Natural killer cell (primary cell): ENCODE measurements around the gene RSF1. TPM values are rescaled to one million over a fixed set of nuclear protein-coding genes. Genes with fewer than 3 reads are reported as not detected.

Experiments used
- ATAC-seq, 3 donors: fragments of 150-1000 bp in 2 of 3; fragments of 200-7000 bp in 1 of 3; cut with Tn5 transposase; 1 replicate in 1 of 3; 2 replicates in 2 of 3; pipeline ENCODE4 v1.10.0; 2021; ENCODE audit warnings: mild to moderate bottlenecking in 2 of 3, moderate library complexity in 2 of 3
- DNase-seq, 2 donors: peaks; one replicate each; pipeline versions ENCODE4 v3.0.0 to v3.0.0-alpha.2; 2013 to 2021; ENCODE audit warnings: mixed read lengths in 1 of 2
- H3K27ac ChIP-seq: one replicate; pipeline ENCODE4 v1.5.1; 2013; ENCODE audit warnings: mild to moderate bottlenecking, low read length
- H3K27me3 ChIP-seq: one replicate; pipeline ENCODE4 v1.6.1; 2013; ENCODE audit warnings: low read length; ENCODE audit not compliant: control insufficient read depth, insufficient read depth
- H3K36me3 ChIP-seq: one replicate; pipeline ENCODE4 v1.6.1; 2013; ENCODE audit warnings: low read length; ENCODE audit not compliant: control insufficient read depth, insufficient read depth
- H3K4me1 ChIP-seq: one replicate; pipeline ENCODE4 v1.6.1; 2013; ENCODE audit warnings: low read length; ENCODE audit not compliant: control insufficient read depth, insufficient read depth
- H3K4me3 ChIP-seq: one replicate; pipeline ENCODE4 v1.5.1; 2013; ENCODE audit warnings: low read length
- H3K9me3 ChIP-seq: one replicate; pipeline ENCODE4 v1.6.1; 2013; ENCODE audit warnings: low read length; ENCODE audit not compliant: control insufficient read depth, insufficient read depth
- H3K27ac Mint-ChIP-seq, 2 donors: one replicate each; pipeline ENCODE4 v1.8.0; 2022; ENCODE audit warnings: mild to moderate bottlenecking in 2 of 2, mixed read lengths in 2 of 2, moderate library complexity in 1 of 2
- H3K27me3 Mint-ChIP-seq, 2 donors: one replicate each; pipeline ENCODE4 v1.8.0; 2022; ENCODE audit warnings: low read depth in 2 of 2, mixed read lengths in 2 of 2
- H3K36me3 Mint-ChIP-seq: one replicate; pipeline ENCODE4 v1.8.0; 2022; ENCODE audit warnings: mixed read lengths
- H3K4me1 Mint-ChIP-seq, 2 donors: one replicate each; pipeline ENCODE4 v1.8.0; 2022; ENCODE audit warnings: mixed read lengths in 2 of 2
- H3K4me3 Mint-ChIP-seq: one replicate; pipeline ENCODE4 v1.8.0; 2022; ENCODE audit warnings: mild to moderate bottlenecking, moderate library complexity, mixed read lengths
- H3K9me3 Mint-ChIP-seq, 2 donors: one replicate each; pipeline ENCODE4 v1.8.0; 2022; ENCODE audit warnings: mixed read lengths in 2 of 2
- CTCF ChIP-seq: fragments of 200-600 bp; IDR thresholded peaks from one replicate; pipeline ENCODE4 v1.8.0; 2022; ENCODE audit warnings: antibody characterized with exemption
- WGBS: methylation state at CpG from one replicate; pipeline ENCODE4 v1.1.7; 2013; ENCODE audit warnings: missing lambda C conversion rate; ENCODE audit not compliant: insufficient coverage; 5-methylcytosine and 5-hydroxymethylcytosine counted together
- intact Hi-C: fragments of 100-400 bp; cut with micrococcal nuclease; formaldehyde crosslinking; loops from one replicate; pipeline ENCODE4 v1.14.2; 2022
- total RNA-seq, 4 donors: library from RNA; stranded (reverse); fragments of 120-200 nt in 1 of 4; gene quantifications; one replicate each; pipeline versions ENCODE4 v1.2.3 to v1.2.4, GENCODE V29; 2013 to 2022

RSF1 gene
- total RNA-seq, 3 donors from 2014 or later (not counting 1 experiment from before 2014, with no cell fraction given) = 87.3 to 119 (median 110) TPM

DNA sequence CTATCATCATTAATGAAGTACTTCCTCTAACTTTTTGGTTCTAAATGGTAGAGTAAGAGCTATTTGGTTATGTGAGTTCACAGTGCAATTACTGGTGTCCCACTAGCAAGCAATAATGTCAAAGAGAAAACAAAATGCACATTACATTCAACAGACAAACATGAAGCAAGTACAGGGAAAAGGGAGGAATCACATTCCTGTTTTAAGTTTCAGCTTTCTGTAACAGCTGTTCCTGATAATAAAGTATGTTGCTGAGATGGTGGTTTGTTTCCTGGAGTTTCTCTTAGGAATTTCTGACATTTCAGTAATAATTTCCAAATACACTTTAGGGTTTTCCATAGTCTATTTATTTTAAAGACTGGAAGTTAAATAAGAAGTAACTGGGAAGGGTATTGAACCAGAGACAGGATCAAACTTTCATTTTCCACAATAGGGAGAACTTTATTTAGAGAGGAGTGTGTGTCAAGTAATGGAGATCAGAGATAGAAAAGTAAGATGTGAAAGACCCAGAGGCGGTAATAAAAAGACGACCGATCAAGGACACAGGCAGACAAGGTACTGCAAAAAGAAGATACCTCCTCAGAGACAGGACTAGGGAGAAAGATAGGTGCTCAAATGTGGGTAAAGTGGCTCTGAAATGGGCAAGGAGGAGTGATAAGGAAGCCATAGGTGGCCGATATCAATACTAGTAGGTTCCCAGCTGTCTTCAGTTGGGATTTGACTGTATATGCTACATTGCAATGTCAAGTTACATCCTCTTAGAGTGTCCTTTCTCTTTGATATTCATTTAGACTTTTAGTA, 162.1 kb downstream of the RSF1 start:
- ATAC-seq (no peak), DNase-seq (no peak)
- no peak for TF ChIP-seq CTCF
- no peaks in the 10 kb centered on the region for H3K36me3 Mint-ChIP-seq
- intact Hi-C loops = no loop called here
- H3K27ac Mint-ChIP-seq = no peak overlapping the region
- Histone ChIP-seq H3K27ac (no peak overlapping the region), H3K4me3 (no peak overlapping the region), H3K9me3 (no peaks in the 10 kb centered on the region), H3K36me3 (no peaks in the 10 kb centered on the region), H3K4me1 (no peaks in the 10 kb centered on the region), H3K27me3 (no peaks in the 10 kb centered on the region)
- no peak overlapping the region for H3K4me3 Mint-ChIP-seq
- no peaks in the 10 kb centered on the region for H3K4me1 Mint-ChIP-seq
- no peaks in the 10 kb centered on the region for H3K9me3 Mint-ChIP-seq
- H3K27me3 Mint-ChIP-seq = no peaks in the 10 kb centered on the region
- WGBS = 98% methylated on average over 4 of the region's 4 CpGs

GRCh38 chr11:77656362-77656761, 164.2 kb downstream of the RSF1 start:
- H3K27me3 Mint-ChIP-seq = no peaks in the 10 kb centered on the region
- no peaks in the 10 kb centered on the region for H3K9me3 Mint-ChIP-seq
- no peak overlapping the region for H3K4me3 Mint-ChIP-seq
- no peaks in the 10 kb centered on the region for H3K4me1 ChIP-seq
- intact Hi-C loops = no loop called here
- H3K9me3 ChIP-seq = no peaks in the 10 kb centered on the region
- 93% methylated on average over 7 of the region's 7 CpGs for WGBS
- no peaks in the 10 kb centered on the region for H3K4me1 Mint-ChIP-seq
- H3K27ac ChIP-seq = no peak overlapping the region
- no peak for TF ChIP-seq CTCF
- no peak overlapping the region for H3K4me3 ChIP-seq
- H3K36me3 Mint-ChIP-seq = no peaks in the 10 kb centered on the region
- no peaks in the 10 kb centered on the region for H3K27me3 ChIP-seq
- no peak overlapping the region for H3K27ac Mint-ChIP-seq
- ATAC-seq (no peak), DNase-seq (no peak)
- H3K36me3 ChIP-seq = no peaks in the 10 kb centered on the region

DNA sequence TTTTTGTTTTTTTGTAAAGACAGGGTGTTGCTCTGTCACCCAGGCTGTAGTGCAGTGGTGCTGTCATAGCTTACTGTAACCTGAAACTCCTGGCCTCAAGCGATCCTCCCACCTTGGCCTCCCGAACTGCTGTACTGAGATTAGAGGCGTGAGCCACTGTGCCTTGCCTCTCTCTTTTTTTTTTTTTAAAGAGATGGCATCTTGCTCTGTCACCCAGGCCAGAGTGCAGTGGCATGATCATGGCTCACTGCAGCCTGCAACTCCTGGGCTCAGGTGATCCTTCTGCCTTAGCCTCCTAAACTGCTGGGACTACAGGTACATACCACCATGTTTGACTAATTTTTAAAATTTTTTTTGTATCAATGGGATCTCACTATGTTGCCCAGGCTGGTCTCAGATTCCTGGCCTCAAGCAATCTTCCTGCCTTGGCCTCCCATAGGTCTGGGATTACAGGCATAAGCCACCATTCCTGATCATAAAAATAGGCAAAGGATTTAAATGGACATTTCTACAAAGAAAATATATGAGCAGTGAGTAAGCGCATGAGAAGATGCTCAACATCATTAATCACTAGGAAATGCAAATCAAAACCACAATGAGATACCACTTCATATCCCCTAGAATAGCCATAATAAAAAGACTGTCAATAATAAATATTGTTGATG, 165.6 kb downstream of the RSF1 start:
- Mint-ChIP-seq H3K36me3 (no peaks in the 10 kb centered on the region), H3K4me1 (no peaks in the 10 kb centered on the region), H3K27ac (no peak overlapping the region), H3K27me3 (no peaks in the 10 kb centered on the region), H3K9me3 (no peaks in the 10 kb centered on the region), H3K4me3 (no peak overlapping the region)
- no peak for ATAC-seq
- intact Hi-C loops = no loop called here
- H3K4me1 ChIP-seq = no peaks in the 10 kb centered on the region
- no peaks in the 10 kb centered on the region for H3K36me3 ChIP-seq
- no peak for TF ChIP-seq CTCF
- WGBS = 93% methylated on average over 4 of the region's 4 CpGs
- H3K9me3 ChIP-seq = no peaks in the 10 kb centered on the region
- DNase-seq = no peak
- H3K4me3 ChIP-seq = no peak overlapping the region
- H3K27ac ChIP-seq = no peak overlapping the region
- H3K27me3 ChIP-seq = no peaks in the 10 kb centered on the region
